Gastroesophageal sphincter (tissue), 4 donors: ENCODE measurements around the gene IMMP2L. TPM values are rescaled to one million over a fixed set of nuclear protein-coding genes. Genes with fewer than 3 reads are reported as not detected.
A peak's percentile ranks its signal among the peaks of the same experiment; 100 is the strongest.

Source experiments
- ATAC-seq: fragments of 150-250 bp; one replicate; pipeline ENCODE4 v1.9.1; 2016; ENCODE audit warnings: mild to moderate bottlenecking, moderate library complexity
- H3K27ac ChIP-seq, 4 donors: fragments of 200-600 bp; sonication (generic) in 3 of 4; 1 replicate in 3 of 4; 2 replicates in 1 of 4; pipeline ENCODE4 v1.5.1; 2016 to 2019
- H3K27me3 ChIP-seq: fragments of 200-600 bp; sonication (generic); one replicate; pipeline ENCODE4 v1.5.1; 2019
- H3K36me3 ChIP-seq, 2 donors: fragments of 200-600 bp; sonication (generic); one replicate each; pipeline ENCODE4 v1.5.1; 2019; ENCODE audit warnings: control low read depth in 1 of 2
- H3K4me1 ChIP-seq, 3 donors: fragments of 200-600 bp; sonication (generic); 1 replicate in 2 of 3; 2 replicates in 1 of 3; pipeline ENCODE4 v1.5.1; 2016 to 2019; ENCODE audit warnings: control low read depth in 2 of 3
- H3K4me3 ChIP-seq, 2 donors: fragments of 200-600 bp; sonication (generic); one replicate each; pipeline ENCODE4 v1.5.1; 2019; ENCODE audit warnings: mild to moderate bottlenecking in 1 of 2, moderate library complexity in 1 of 2
- H3K9me3 ChIP-seq, 3 donors: fragments of 200-600 bp; sonication (generic); one replicate each; pipeline ENCODE4 v1.5.1; 2017 to 2019; ENCODE audit warnings: control low read depth in 2 of 3
- EP300 ChIP-seq: sonication (generic); formaldehyde crosslinking; IDR thresholded peaks from one replicate; pipeline ENCODE4 v1.6.1; 2017; ENCODE audit warnings: antibody characterized with exemption, mild to moderate bottlenecking
- POLR2A ChIP-seq, 2 donors: fragments of 450-650 bp; IDR thresholded peaks; one replicate each; pipeline ENCODE4 v1.6.1; 2017; ENCODE audit warnings: antibody characterized with exemption in 2 of 2, mild to moderate bottlenecking in 2 of 2, moderate library complexity in 1 of 2
- POLR2AphosphoS5 ChIP-seq: sonication (generic); formaldehyde crosslinking; IDR thresholded peaks from one replicate; pipeline ENCODE4 v1.6.1; 2017; ENCODE audit warnings: antibody characterized with exemption
- WGBS, 2 donors: methylation state at CpG; one replicate each; pipeline ENCODE4 v1.1.5; 2018; ENCODE audit warnings: low coverage in 1 of 2; 5-methylcytosine and 5-hydroxymethylcytosine counted together
- total RNA-seq, 4 donors: library from RNA; depleted of rRNA; stranded (reverse); fragments of >200 nt; gene quantifications; one replicate each; pipeline ENCODE4 v1.1.0, GENCODE V29; 2016
- TF ChIP-seq, protein P1 (sequence below), 4 experiments: fragments of 200-600 bp in 2 of 4; fragments of 450-650 bp in 2 of 4; sonication (generic) in 1 of 4; IDR thresholded peaks; one replicate each; pipeline ENCODE4 v1.5.1; 2017 to 2019; ENCODE audit warnings: antibody characterized with exemption in 4 of 4, mild to moderate bottlenecking in 2 of 4, moderate library complexity in 2 of 4

Gene IMMP2L
- total RNA-seq, 4 donors from 2014 or later = 13.6 to 38.5 (median 30.1) TPM

DNA sequence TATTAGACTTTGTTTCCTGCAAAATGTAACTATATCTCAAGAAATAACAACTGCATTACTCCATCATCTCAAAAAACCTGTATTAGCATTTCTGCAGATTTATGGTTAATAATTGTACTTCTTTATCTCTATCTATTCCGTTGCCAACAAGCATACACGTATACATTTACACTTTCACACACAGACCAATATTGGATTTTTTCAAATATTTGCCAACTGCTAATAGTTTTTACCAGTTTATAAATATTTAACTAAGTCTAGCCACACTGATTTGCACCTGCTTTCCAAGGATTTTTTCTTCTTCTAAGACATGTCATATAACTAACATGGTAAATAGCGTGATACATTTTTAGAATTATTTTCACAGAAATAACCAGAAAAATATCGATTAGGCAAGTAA is 459.2 kb downstream of the IMMP2L start:
- no peak overlapping the region for H3K4me3 ChIP-seq
- H3K4me1 ChIP-seq = peaks cover 0 to 19% (median 0%) of the 10 kb centered on the region in 3 donors
- no peak for TF ChIP-seq EP300
- TF ChIP-seq, protein P1, sequence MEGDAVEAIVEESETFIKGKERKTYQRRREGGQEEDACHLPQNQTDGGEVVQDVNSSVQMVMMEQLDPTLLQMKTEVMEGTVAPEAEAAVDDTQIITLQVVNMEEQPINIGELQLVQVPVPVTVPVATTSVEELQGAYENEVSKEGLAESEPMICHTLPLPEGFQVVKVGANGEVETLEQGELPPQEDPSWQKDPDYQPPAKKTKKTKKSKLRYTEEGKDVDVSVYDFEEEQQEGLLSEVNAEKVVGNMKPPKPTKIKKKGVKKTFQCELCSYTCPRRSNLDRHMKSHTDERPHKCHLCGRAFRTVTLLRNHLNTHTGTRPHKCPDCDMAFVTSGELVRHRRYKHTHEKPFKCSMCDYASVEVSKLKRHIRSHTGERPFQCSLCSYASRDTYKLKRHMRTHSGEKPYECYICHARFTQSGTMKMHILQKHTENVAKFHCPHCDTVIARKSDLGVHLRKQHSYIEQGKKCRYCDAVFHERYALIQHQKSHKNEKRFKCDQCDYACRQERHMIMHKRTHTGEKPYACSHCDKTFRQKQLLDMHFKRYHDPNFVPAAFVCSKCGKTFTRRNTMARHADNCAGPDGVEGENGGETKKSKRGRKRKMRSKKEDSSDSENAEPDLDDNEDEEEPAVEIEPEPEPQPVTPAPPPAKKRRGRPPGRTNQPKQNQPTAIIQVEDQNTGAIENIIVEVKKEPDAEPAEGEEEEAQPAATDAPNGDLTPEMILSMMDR (IDR thresholded peaks at IDR 0.05) = no peak
- no peak for TF ChIP-seq POLR2AphosphoS5
- no peak for TF ChIP-seq POLR2A (IDR thresholded peaks at IDR 0.05)
- no peaks in the 10 kb centered on the region for H3K36me3 ChIP-seq
- no peak overlapping the region for H3K27ac ChIP-seq
- H3K27me3 ChIP-seq = no peaks in the 10 kb centered on the region
- ATAC-seq = no peak
- no peaks in the 10 kb centered on the region for H3K9me3 ChIP-seq
- WGBS, 2 donors = 97 to 98% methylated on average over 4 of the region's 4 CpGs

DNA sequence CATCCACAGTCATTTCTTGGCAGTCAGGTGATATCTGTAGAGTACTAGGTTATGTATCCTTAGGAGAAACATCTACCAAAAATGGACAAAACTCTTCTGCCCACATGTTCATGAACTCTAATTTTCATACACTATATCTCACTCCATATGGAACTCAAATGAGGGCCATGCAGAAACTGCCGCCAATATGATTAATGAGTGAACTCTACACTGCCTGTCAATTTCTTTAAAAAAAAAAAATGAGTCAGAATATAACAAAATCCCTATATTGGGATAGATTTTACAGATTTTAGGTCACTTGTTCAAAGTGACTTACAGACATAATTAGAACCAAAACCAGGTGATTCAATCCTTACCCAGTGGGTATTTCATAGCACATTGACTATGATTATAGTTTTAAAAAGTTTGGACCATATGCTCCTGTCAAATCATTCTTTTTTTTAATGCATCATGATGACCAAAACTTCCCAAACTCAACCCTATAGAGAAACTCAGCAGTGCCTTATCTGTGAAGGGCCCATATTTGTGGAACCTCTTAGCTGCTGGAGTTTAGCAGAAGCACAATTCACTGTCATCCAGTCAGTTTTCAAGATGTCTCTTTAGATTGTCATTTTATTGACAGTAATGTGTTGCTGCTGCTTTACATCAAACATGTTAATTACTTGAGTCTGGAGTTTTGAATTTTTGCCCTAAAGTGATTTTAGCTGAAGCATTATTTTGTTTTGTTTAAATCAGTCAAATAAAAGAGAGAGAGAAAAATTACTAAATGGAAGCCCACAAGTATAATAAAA is 460.2 kb downstream of the IMMP2L start:
- Histone ChIP-seq H3K27me3 (no peaks in the 10 kb centered on the region), H3K4me3 (no peak overlapping the region), H3K9me3 (no peaks in the 10 kb centered on the region), H3K36me3 (no peaks in the 10 kb centered on the region), H3K27ac (no peak overlapping the region), H3K4me1 (peaks cover 0 to 13% (median 0%) of the 10 kb centered on the region in 3 donors)
- no peak for ATAC-seq
- TF ChIP-seq POLR2AphosphoS5 = no peak
- no peak for TF ChIP-seq POLR2A (IDR thresholded peaks at IDR 0.05)
- TF ChIP-seq EP300 = no peak
- TF ChIP-seq, protein P1 (IDR thresholded peaks at IDR 0.05) = no peak
- 100% methylated on average over 1 of the region's 1 CpG for WGBS, 2 donors

DNA sequence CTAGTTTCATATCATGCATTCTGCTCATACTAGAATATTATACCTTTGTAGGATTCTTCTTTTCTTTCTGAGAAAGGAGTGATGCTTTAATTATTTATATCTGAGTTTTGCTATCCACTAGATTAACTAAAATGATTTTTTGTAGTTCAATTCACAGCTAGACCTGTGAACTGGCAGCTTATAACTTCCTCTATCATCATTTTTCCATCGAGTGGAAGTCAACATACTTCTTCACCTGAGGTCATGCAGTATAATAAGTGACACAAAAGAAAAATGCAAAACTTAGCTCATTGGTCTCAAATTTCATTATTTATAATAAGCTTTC is 463.4 kb downstream of the IMMP2L start:
- 10 to 47% methylated on average over 1 of the region's 1 CpG for WGBS, 2 donors
- Histone ChIP-seq H3K4me3 (no peak overlapping the region), H3K27me3 (no peaks in the 10 kb centered on the region), H3K4me1 (peaks cover 0 to 16% (median 0%) of the 10 kb centered on the region in 3 donors), H3K36me3 (no peaks in the 10 kb centered on the region), H3K27ac (no peak overlapping the region), H3K9me3 (no peaks in the 10 kb centered on the region)
- TF ChIP-seq POLR2A (IDR thresholded peaks at IDR 0.05) (no peak), EP300 (no peak), POLR2AphosphoS5 (no peak)
- TF ChIP-seq, protein P1 (IDR thresholded peaks at IDR 0.05) = no peak
- no peak for ATAC-seq

DNA sequence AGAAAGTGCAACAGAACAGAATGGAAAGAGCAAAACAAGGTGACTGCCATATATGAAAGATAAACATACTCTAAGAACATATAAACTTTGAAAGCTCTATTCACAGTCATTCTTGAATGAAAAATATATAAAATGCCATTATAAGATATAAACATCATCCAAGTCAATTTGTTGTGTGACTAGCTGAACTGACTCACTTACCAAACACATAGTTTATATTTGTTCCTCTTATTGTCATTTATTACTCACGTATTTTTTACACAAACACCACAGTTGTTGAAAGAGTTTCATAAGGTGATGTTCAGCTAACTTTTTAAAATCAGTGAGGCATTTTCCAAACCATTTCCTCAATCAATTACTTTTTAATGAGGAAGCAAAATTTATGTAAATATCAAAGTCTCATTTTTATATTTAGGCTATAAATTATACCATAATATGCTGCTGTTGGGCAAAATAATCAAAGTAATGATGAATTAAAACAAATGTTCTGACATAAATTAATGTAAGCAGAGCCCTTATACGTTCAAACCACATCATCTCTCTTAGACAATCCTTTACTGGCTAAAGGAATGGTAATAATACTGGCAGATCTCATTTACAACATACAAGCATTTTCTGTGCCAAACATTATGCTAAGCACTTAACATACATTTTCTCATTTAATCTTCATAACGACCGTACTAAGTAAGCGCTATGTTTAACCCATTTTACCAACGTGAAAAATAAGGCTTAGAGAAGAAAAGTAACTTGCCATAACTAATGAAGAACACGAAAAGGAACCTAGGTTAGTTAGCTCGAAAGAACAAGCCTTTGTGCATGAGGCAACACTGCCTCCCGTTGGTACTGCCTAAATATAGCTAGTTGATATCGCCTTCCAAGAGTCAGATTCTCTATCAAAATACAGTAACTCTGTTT is 464.0 kb downstream of the IMMP2L start:
- H3K27ac ChIP-seq = no peak overlapping the region
- no peak for ATAC-seq
- WGBS, 2 donors = 38 to 52% methylated on average over 10 of the region's 10 CpGs
- H3K9me3 ChIP-seq = no peaks in the 10 kb centered on the region
- H3K36me3 ChIP-seq = no peaks in the 10 kb centered on the region
- peaks cover 0 to 22% (median 0%) of the 10 kb centered on the region in 3 donors for H3K4me1 ChIP-seq
- no peaks in the 10 kb centered on the region for H3K27me3 ChIP-seq
- TF ChIP-seq, protein P1 (IDR thresholded peaks at IDR 0.05) = peak; percentile 25 to 68 (median 35)
- no peak for TF ChIP-seq POLR2AphosphoS5
- no peak for TF ChIP-seq POLR2A (IDR thresholded peaks at IDR 0.05)
- no peak overlapping the region for H3K4me3 ChIP-seq
